Right lobe of liver (tissue), 4 donors: ENCODE data around the gene DLAT.

Source experiments
- POLR2A ChIP-seq: fragments of 450-650 bp; IDR thresholded peaks from one replicate; pipeline ENCODE4 v1.6.1; 2017; ENCODE audit warnings: antibody characterized with exemption, mild to moderate bottlenecking
- TF ChIP-seq, protein P1 (sequence below), 4 donors: fragments of 200-600 bp in 3 of 4; fragments of 450-650 bp in 1 of 4; IDR thresholded peaks; one replicate each; pipeline versions ENCODE4 v1.5.1 to v1.8.0; 2016 to 2022; ENCODE audit warnings: antibody characterized with exemption in 4 of 4, mild to moderate bottlenecking in 2 of 4
- donor health status: DM: no; HTN: no; CAD: no.
- donor health status: DM: no; HTN: no; CAD: no.
- donor health status: DM: no; HTN: yes; CAD: no.

GRCh38 chr11:112051768-112052167, 26.6 kb downstream of the DLAT start:
- TF ChIP-seq, protein P1, sequence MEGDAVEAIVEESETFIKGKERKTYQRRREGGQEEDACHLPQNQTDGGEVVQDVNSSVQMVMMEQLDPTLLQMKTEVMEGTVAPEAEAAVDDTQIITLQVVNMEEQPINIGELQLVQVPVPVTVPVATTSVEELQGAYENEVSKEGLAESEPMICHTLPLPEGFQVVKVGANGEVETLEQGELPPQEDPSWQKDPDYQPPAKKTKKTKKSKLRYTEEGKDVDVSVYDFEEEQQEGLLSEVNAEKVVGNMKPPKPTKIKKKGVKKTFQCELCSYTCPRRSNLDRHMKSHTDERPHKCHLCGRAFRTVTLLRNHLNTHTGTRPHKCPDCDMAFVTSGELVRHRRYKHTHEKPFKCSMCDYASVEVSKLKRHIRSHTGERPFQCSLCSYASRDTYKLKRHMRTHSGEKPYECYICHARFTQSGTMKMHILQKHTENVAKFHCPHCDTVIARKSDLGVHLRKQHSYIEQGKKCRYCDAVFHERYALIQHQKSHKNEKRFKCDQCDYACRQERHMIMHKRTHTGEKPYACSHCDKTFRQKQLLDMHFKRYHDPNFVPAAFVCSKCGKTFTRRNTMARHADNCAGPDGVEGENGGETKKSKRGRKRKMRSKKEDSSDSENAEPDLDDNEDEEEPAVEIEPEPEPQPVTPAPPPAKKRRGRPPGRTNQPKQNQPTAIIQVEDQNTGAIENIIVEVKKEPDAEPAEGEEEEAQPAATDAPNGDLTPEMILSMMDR (IDR thresholded peaks at IDR 0.05), result no peak
- TF ChIP-seq POLR2A, result no peak
